Measurements from ENCODE around the gene DNAJA3. TPM values are rescaled to one million over a fixed set of nuclear protein-coding genes. Genes with fewer than 3 reads are reported as not detected.

DNAJA3 gene
- total RNA-seq, 1 experiment from 2014 or later = 64.1 TPM

DNA sequence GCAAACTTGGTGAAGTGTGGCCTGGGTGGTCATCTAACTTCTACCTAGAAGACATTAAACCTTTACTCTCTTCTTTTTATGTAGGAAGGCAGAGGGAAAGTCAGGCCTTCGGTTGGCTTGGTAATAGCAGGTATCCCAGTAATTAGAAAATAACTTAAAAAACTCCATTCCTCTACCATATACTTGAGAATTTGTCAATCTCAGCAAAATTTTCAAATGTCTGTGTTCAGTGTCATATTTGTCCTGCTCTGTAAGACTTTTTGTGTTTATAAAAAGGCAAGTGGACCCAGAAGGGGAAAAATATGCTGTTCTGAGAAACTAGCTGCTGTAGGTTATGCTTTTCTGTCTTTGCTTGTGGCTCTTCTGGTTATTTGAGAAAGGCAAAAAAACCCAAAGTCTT, 56.3 kb downstream of the DNAJA3 start (continued):
- TF ChIP-seq ATF2 (CRISPR knock-in tag; IDR thresholded peaks at IDR 0.05; ENCODE audit: borderline replicate concordance, low read depth) (no peak), ZBTB43 (CRISPR knock-in tag; IDR thresholded peaks at IDR 0.05) (no peak)
- TF ChIP-seq, protein P1, sequence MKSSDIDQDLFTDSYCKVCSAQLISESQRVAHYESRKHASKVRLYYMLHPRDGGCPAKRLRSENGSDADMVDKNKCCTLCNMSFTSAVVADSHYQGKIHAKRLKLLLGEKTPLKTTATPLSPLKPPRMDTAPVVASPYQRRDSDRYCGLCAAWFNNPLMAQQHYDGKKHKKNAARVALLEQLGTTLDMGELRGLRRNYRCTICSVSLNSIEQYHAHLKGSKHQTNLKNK (CRISPR knock-in tag; IDR thresholded peaks at IDR 0.05) = no peak

DNA sequence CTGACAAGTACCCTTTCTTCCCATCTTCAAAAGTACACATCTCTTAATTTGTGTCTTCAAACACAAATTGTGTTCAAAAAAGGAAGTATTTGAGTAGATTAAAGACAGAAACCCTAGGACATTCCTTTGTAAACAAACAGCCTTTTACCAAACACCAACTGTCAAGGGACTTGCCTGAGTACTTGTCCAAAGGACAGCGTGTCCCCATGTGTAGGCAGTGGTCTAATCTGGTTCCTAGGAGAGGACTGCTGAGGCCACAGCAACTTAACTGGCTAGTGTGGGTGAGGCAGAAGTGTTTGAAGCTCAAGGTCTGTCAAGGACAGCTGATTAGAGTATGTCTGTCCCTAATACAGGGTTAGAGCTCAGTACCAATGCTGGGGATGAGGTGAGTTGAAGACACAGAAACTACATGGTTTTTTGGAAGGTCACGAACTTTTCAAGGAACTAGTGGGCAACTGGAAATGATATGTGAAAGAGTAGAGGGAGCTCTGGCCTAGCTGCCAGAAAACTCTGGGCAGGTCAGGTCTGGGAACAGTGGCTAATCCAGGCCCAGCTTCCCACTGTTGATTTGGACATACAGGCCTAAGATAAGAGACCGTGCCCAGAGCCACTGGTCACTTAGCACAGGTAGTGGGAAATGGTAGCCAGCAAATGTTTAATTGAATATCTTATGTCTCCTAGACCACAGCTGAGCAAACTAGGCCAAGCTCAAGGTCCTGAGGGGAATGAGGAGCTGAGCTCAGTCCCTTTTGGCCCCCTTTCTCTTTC, 60.6 kb downstream of the DNAJA3 start:
- CTCF ChIA-PET = interaction anchor here (1.3 to 1.6 kb wide), 2 partner anchors 8 to 14 kb away, joined by 4 to 6 read pairs; no protein-coding TSS in a partner anchor
- Mint-ChIP-seq H3K36me3 (no peaks in the 10 kb centered on the region), H3K27me3 (ENCODE audit: low read depth) (no peaks in the 10 kb centered on the region), H3K4me3 (no peak overlapping the region), H3K4me1 (no peaks in the 10 kb centered on the region), H3K9me3 (no peaks in the 10 kb centered on the region), H3K27ac (peak overlapping the region; percentile 78)
- DNase-seq (ENCODE audit: low spot score) = no peak
- no peak for TF ChIP-seq GRHL2 (CRISPR knock-in tag; IDR thresholded peaks at IDR 0.05; ENCODE audit: insufficient replicate concordance, severe bottlenecking)
- TF ChIP-seq TEAD1 (CRISPR knock-in tag; IDR thresholded peaks at IDR 0.05) = no peak
- no peak for TF ChIP-seq CTCF (IDR thresholded peaks at IDR 0.05)
- no peak for TF ChIP-seq SP1 (CRISPR knock-in tag; conservative IDR thresholded peaks at IDR 0.05)
- no peak for TF ChIP-seq KAT7 (CRISPR knock-in tag; IDR thresholded peaks at IDR 0.05; ENCODE audit: borderline replicate concordance)
- no peak for TF ChIP-seq AR (CRISPR knock-in tag; IDR thresholded peaks at IDR 0.05)
- ATAC-seq = no peak
- POLR2A ChIA-PET = no interaction called here

DNA sequence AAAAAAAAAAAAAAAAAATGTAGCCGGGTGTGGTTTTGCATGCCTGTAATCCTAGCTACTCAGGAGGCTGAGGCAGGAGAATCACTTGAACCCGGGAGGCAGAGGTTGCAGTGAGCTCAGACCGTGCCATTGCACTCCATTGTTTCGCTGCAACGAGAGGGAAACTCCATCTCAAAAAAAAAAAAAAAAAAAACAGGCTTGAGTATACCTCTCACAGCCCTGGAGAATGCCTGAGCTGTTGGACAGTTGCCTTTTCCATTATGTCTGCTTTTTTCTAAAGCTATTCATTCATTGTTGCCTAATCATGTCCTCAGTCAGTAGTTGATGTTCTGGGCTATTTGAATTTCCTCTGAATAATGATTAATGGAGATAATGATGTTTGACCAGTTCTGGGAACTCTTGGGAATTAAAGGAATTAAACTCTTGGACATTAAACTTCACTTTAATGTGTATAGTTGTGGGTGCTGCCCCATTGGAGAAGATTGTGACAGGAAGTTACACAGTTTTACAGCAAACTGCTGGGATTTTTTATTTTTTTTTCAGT, 62.4 kb downstream of the DNAJA3 start:
- Mint-ChIP-seq H3K27me3 (ENCODE audit: low read depth) (no peaks in the 10 kb centered on the region), H3K27ac (no peak overlapping the region), H3K4me1 (no peaks in the 10 kb centered on the region), H3K9me3 (no peaks in the 10 kb centered on the region), H3K4me3 (no peak overlapping the region), H3K36me3 (no peaks in the 10 kb centered on the region)
- DNase-seq (ENCODE audit: low spot score) = no peak
- POLR2A ChIA-PET = interaction anchor here (0.6 kb wide), 1 partner anchor 499 kb away, joined by 3 read pairs; no protein-coding TSS in a partner anchor
- CTCF ChIA-PET = interaction anchor here (0.6 to 1.7 kb wide), 7 partner anchors 12 to 1002 kb away, joined by 3 to 5 read pairs (median 4); no protein-coding TSS in a partner anchor
- ATAC-seq = no peak
- TF ChIP-seq ZNF138 (CRISPR knock-in tag; conservative IDR thresholded peaks at IDR 0.05) (no peak), TEAD1 (CRISPR knock-in tag; IDR thresholded peaks at IDR 0.05) (no peak), SOX15 (CRISPR knock-in tag; IDR thresholded peaks at IDR 0.05) (no peak), PRDM15 (CRISPR knock-in tag; IDR thresholded peaks at IDR 0.05) (no peak), PRRX2 (CRISPR knock-in tag; IDR thresholded peaks at IDR 0.05) (no peak), ZNF671 (CRISPR knock-in tag; IDR thresholded peaks at IDR 0.05) (no peak), ELF4 (CRISPR knock-in tag; IDR thresholded peaks at IDR 0.05; ENCODE audit: low read depth) (no peak), NR3C1 (CRISPR knock-in tag; conservative IDR thresholded peaks at IDR 0.05; ENCODE audit: low read depth) (no peak)
- TF ChIP-seq, protein P2, sequence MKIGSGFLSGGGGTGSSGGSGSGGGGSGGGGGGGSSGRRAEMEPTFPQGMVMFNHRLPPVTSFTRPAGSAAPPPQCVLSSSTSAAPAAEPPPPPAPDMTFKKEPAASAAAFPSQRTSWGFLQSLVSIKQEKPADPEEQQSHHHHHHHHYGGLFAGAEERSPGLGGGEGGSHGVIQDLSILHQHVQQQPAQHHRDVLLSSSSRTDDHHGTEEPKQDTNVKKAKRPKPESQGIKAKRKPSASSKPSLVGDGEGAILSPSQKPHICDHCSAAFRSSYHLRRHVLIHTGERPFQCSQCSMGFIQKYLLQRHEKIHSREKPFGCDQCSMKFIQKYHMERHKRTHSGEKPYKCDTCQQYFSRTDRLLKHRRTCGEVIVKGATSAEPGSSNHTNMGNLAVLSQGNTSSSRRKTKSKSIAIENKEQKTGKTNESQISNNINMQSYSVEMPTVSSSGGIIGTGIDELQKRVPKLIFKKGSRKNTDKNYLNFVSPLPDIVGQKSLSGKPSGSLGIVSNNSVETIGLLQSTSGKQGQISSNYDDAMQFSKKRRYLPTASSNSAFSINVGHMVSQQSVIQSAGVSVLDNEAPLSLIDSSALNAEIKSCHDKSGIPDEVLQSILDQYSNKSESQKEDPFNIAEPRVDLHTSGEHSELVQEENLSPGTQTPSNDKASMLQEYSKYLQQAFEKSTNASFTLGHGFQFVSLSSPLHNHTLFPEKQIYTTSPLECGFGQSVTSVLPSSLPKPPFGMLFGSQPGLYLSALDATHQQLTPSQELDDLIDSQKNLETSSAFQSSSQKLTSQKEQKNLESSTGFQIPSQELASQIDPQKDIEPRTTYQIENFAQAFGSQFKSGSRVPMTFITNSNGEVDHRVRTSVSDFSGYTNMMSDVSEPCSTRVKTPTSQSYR (CRISPR knock-in tag; IDR thresholded peaks at IDR 0.05) = no peak
